CMK (cell line): Measurements from ENCODE around the gene EPOP.

ENCODE experiments used
- DNase-seq: peaks from one replicate; pipeline ENCODE4 v3.0.0-alpha.2; 2010; ENCODE audit warnings: low read depth

The EPOP gene

DNA sequence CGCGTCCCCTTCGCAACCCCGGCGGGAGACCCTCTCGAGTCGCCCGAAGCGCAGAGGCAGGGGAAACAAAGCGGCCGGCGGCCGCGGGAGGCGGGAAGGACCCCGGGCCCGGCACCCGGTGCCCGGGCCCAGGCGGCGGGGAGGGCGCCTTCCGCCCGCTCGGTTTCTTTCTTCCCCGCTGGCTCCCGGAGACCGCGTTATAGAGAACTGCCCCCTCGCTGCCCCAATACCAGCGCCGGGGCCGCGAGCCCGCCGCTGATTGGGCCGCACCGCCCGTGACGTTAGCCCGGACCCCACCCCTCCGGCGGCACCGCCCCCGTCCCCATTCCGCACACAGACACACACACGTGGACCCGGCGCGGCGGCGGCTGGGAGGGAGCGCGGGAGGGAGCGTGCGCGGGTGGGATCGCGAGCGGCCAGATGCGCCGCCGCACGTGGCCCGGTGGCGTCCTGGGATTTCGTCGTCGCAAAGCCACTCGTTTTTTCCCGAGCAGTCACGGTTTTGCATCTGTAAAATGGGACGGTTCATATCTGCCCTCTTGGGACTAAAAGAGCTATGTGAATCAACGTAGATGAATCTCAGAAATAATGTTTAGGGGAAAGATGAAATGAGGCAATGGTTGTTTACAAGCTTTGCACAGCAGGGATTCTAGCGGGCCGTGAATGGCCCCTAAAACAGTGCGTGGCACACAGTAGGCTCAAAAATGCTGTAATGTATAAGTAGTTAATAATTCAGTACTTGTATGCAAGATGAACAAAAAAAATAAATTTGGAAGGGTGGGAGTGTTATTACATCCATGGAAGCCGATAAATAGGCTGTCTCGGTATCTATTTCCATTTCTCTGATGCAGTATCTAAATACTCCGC, at the start of gene EPOP:
Gene EPOP (minus strand): TSS at position 209 of the 867 bp plus-strand sequence. CDS start 462 bp downstream, outside the sequence.
- peak; percentile 77 for DNase-seq

DNA sequence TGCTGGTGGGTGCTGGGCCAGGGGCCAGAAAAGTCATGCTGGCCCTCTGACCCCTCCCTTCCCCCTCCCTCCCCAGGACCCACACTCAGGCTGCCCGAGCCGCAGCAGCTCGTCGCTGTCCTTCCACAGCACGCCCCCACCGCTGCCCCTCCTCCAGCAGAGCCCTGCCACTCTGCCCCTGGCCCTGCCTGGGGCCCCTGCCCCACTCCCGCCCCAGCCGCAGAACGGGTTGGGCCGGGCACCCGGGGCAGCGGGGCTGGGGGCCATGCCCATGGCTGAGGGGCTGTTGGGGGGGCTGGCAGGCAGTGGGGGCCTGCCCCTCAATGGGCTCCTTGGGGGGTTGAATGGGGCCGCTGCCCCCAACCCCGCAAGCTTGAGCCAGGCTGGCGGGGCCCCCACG, 47.0 kb upstream of the EPOP start:
- no peak for DNase-seq

DNA sequence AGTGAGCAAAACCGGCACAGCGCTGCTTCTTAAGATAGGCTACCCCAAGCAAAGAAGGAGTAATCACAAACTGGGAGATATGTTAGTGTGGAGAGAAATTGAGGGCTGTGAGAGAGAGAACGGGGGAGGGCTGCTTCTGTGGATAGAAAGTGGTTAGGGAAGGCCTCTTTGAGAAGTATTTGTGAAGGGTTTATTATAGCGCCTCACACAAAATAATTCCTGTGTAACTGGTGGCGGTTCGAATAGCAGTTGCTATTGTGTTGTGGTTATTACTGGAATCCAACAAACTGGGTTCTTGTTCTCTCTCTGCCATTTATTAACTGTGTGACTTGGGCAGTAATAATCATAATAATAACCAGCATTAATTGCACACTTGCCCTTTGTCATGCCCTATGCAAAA, 46.2 kb upstream of the EPOP start:
- DNase-seq, result no peak

DNA sequence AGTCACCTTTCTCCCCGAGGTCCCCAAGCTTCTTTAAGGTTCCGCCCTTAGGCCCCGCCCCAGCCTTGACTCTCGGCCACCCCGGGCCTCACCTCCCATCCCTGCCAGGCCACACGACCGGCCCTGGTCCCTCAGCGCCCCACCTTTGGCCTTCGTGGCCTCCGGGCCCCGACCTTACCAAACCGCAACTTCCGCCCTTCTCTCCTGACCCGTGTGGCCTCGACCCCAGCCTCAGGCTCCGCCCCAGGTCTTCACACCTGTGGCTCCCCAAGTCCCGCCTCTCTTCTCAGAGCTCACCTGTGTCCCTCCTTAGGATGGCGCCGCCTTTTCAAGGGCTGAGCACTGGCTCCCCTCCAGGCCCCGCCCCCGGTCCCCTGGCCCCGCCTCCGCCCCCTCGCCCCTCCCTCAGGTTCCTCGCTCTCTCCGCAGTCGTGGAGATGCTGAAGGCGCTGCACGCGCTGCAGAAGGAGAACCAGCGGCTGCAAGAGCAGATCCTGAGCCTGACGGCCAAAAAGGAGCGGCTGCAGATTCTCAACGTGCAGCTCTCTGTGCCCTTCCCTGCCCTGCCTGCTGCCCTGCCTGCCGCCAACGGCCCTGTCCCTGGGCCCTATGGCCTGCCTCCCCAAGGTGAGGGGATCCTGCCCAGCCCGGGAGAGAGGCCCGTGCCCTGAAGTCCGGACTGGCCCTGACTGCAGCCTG, 45.3 kb upstream of the EPOP start:
- DNase-seq, result no peak

DNA sequence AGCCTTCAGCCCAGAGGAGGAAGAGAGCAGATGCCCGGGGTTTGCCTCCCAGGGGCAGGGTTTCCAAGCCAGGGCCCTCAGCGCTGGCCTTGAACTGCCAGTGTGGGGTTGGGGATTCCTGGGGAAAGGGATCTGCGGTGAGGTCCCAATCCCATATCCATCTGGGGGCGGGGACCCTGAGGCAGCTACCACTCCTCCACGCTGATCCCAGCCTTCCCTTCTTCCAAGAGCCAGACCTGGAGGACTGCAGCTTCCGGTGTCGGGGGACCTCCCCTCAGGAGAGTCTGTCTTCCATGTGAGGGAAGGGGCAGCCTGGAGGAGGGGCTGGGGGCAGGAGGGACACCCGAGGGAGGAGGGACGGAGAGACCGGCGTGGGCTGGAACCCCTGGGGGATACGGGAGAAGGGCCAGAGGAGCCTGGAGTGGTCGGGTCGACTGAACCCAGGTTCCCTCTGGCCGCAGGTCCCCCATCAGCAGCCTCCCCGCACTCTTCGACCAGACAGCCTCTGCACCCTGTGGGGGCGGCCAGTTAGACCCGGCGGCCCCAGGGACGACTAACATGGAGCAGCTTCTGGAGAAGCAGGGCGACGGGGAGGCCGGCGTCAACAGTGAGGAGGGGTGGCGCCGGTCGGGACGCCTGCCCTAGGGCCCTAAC, 44.7 kb upstream of the EPOP start:
- DNase-seq, result no peak

DNA sequence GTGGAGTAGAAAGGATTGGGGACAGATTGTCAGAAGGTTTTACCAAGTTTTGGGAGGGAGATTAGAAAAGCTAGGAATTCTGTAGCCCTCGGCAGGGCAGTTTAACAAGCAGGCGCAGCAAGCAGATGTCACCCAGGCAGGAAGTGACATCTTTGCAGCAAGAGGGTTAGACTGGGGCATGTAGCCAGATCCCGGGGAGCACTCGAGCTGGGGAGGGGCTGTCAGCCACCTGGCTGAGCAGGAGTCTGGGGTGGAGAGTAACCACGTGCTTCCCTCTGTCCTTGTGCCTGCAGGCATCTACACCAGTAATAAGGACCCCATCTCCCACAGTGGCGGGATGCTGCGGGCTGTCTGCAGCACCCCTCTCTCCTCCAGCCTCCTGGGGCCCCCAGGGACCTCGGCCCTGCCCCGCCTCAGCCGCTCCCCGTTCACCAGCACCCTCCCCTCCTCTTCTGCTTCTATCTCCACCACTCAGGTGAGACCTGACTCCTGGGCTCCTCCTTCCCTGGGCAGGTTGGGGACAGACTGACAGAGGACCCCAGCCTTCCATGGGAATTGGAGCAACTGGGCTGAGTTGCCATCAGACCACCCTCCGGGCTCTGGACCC, 42.5 kb upstream of the EPOP start:
- no peak for DNase-seq

DNA sequence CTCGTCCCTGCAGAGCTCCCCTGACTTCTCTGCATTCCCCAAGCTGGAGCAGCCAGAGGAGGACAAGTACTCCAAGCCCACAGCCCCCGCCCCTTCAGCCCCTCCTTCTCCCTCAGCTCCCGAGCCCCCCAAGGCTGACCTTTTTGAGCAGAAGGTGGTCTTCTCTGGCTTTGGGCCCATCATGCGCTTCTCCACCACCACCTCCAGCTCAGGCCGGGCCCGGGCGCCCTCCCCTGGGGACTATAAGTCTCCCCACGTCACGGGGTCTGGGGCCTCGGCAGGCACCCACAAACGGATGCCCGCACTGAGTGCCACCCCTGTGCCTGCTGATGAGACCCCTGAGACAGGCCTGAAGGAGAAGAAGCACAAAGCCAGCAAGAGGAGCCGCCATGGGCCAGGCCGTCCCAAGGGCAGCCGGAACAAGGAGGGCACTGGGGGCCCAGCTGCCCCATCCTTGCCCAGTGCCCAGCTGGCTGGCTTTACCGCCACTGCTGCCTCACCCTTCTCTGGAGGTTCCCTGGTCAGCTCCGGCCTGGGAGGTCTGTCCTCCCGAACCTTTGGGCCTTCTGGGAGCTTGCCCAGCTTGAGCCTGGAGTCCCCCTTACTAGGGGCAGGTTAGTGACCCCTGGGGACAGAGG, 41.7 kb upstream of the EPOP start:
- no peak for DNase-seq

DNA sequence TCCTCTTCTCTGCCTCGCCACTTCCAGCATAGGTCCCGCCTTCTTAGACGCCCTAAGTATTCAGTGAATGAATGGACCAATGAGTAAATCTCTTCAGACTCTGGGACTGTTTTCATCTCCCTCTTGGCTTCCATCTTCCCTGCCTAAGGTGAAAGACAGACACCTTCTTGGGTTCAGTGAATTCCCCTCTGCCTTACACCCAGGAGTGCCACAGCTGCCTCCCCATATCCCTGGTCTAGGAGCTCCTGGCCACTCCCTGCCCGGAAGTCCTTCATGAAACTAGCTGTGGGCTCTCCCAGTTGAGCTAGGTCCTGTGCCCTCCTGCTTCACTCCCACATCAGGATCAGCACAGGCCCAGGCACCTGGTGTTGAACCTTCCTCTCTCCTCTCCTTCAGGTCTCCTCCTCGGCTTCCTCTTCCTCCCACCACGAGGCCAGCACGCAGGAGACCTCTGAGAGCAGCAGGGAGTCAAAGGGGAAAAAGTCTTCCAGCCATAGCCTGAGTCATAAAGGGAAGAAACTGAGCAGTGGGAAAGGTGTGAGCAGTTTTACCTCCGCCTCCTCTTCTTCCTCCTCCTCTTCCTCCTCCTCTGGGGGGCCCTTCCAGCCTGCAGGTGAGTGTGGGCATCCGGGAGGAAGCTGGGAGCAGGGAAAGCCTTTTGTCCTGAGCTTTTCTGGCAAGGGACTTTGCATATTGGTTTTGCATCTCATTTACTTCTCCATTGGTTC, 40.6 kb upstream of the EPOP start:
- DNase-seq, result no peak

DNA sequence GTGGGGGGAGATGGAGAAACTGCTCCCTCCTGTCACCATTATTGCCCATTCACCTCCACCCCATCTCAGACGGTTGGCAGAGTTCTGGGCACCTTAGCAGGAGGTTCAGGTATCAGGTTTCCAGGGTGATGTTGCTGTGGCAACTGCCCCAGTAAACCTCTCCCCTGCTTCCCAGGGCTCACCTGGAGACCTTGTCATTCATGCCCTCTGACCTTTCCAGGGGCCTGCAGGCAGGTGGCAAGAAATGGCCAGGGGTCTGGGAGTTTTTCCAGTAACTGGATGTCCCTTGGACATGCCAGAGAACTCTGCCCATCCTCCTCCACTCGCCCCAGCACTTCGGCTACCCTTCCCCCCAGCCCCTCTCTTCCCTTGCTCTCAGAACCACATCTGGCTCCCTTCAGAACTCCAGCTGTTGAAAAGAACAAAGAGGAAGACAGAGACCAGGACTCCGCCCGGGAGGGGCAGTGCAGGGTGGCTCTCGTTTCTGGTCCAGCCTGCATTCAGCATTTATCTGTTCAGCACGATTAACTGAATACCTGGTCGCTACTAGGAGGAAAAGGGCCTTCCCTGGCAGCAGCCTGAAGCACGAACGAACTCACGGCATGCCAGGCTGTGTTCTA, 38.8 kb upstream of the EPOP start:
- no peak for DNase-seq

DNA sequence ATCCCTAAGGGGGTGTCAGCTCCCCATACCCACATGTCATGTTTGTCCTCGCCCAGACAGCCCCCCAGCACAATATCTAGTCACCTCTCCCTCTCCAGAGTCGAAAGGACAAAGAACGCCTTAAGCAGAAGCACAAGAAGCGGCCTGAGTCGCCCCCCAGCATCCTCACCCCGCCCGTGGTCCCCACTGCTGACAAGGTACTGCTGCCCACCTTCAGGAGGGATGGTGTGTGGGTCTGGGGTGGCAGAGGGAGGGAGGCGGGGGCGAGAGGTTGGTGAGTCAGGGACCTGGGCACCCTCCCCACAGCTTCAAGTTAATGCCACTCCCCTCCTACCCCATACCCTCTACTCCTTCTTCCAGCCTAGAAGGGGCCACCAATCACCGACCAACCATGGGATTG, 37.8 kb upstream of the EPOP start:
- DNase-seq, result no peak

DNA sequence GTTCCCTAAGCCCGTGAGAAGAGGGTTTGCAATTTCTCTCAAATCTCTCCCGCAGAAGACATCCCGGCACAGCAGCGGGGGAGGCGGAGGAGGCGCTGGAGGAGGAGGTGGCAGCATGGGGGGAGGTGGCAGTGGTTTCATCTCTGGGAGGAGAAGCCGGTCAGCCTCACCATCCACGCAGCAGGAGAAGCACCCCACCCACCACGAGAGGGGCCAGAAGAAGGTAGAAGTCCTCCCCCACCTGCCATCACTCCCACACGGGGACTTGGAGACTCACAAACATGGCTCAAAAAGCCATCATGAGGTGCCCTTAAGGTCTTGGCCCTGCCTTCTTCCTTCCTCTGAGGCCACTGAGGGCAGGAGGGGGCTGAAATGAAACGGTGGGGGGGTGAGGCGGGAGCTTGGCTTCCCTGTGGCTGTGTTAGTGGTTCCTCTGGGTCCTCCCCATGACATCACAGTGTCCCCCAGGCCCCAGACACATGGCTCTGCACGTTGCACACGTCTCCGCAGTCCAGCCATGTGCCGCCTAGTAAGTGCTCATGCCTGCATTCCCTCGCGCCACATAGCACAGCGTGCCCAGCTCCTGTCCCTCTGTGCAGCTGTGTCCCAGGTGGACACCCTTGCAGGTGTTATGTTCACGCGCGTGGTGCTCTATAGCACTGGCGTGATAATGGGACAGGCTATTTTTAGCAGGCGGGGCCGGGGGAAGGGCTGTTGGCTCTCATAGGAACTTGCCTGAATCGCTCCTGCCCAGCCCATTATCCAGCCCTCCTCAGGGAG, 37.2 kb upstream of the EPOP start:
- DNase-seq, result no peak

DNA sequence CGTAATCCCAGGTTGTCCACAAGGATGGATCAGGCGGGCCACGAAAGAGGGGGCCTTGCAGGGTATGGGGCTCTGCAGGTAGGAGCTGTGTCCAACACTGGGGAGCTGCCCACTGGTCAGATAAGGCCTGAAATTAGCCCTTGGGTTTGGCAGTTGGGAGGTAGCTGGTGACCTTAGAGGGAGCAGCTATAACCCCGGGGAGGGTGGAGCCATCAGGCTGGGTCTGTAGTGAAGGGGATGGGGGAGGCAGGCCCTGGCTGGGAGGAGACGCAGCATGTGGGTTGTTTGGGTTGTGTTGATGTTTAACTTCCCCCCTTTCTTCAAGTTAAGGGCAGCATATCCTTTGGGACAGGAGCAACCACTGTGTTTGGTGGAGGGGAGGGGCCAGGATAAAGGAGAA, 36.2 kb upstream of the EPOP start:
- no peak for DNase-seq

DNA sequence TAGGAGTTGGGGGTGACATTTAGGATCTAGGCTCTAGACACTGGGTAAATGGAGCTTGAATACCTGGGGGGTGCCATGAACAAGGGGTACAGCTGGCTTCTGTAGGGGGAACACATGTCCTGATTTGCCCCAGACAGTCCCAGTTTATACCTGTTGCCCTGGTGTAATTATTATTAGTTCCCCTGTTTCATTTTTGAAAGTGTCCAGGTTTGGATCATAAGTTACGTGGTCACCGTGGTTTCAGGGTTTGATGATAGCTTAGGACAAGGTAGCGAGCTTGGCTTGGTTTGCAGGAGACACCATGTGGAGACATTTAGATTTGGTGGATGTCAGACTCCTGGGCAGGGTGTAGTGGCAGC, 35.8 kb upstream of the EPOP start:
- no peak for DNase-seq

DNA sequence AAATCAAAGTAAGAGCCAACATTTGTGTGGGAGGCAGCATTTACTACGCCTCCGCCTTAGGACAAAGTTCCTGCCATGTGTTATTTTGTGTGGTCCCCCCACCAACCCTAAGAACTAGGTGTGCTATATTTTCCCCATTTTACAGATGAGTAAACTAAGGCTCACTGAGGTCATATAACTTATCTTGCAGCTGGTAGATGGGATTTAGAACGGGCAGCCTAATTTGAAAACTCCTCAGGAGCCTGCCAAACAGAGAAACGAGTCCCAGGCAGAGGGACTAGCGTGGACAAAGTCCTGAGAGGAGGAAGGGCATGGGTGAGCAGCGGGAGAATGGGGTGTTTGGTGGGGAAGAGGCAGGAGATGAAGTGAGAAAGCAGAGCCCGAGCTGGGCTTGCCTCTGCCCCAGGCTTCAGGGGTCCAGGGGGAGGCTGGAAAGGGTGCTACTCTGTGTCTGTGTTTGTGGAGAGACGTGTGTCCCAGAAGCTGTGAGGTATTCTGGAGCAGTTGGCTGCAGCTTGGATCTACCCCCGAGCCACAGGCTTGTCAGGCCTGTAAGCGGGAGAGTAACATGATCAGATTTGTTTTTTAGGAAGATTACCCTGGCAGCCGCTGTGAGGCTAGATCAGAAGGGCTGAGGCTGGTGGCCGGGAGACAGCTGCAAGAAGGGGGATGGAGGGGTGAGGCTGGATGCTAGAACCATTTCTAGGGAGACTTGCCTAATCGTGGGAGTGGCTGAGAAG, 35.3 kb upstream of the EPOP start:
- DNase-seq, result no peak

DNA sequence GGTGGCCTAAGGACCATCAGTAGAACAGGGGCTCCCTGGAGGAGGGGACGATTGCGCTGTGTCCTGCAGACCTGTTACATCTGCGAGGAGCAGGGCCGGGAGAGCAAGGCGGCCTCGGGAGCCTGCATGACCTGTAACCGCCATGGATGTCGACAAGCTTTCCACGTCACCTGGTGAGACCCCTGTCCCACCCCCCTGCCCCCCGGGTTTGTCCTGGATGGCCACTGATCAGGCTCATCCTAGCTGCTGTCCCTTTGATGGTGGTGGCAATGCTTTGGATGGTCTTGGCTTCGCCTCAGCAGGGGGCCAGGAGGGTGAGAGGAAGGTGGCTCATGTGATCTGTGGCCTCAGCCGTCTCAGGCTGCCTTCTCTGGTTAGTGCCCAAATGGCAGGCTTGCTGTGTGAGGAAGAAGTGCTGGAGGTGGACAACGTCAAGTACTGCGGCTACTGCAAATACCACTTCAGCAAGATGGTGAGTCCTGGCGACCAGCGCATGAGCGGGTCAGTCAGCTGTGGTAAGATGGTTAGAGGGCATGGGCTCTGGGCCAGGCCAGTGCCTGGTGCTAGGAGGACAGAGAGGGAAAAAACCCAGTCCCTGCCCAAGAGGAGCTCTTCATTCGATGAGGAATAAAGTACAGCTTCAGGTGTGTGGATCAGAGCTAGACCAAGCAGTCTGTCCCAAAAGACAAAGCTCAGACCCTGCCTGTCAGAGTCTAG, 34.5 kb upstream of the EPOP start:
- DNase-seq, result no peak

DNA sequence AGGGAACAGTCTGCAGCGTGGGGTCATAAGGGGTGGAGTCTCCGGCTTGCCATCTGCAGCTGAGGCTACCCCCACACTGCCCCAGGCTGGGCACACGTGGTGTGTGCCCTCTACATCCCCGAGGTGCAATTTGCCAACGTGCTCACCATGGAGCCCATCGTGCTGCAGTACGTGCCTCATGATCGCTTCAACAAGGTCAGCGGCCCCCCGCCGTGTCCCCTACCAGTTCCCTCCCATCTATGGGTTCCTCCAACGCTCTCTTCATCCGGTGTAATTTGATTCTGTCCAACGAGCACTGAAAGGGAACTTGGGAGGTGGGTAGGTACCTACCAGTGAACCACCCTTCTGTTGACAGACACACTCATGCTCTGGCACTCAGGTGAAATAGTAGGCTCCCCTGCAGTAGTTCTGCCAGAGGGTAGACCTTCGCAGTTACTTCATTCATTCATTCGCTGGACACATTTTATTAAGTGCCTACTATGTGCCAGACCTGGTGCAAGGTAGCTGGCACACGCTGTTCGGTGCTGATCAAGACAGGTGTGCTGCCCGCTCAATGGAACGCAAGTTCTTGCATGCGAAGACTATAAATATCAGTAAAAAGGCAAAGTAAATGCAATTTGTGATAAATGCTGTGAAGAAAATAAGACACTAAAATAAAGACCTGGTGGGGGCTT, 33.1 kb upstream of the EPOP start:
- DNase-seq, result no peak

DNA sequence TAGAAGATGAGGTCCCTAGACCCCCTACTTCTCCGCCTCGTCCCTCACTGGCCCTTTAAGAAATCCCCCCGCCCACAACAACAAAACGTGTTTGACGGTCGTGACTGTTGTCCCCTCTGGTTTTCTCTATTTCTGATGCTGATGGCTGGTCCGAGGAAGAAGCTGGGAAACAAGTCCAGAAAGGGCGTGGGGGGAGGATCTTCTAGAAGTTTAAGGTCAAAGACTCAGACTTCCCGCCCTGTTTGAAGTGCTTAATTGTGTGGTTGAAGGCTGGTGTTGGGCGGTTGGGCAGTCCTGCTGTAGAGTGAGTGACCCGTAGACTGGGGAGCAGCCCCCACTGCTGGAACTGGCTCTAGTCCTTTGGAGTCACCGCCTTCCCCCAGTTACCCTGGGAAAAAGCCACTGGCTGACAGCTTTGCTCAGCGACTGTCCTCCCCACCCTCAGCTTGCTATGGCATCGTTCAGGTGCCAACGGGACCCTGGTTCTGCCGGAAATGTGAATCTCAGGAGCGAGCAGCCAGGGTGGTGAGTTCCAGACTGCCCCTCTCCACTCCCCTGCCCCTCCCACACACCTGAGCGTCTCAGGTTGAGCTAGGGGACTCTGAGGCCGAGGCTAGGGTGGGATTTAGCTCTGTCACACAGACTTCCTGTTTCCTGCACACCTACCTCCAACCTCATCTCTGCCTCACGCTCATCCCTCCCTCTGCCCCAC, 31.9 kb upstream of the EPOP start:
- DNase-seq, result no peak
